ENCODE data around the gene HS6ST3.

DNA sequence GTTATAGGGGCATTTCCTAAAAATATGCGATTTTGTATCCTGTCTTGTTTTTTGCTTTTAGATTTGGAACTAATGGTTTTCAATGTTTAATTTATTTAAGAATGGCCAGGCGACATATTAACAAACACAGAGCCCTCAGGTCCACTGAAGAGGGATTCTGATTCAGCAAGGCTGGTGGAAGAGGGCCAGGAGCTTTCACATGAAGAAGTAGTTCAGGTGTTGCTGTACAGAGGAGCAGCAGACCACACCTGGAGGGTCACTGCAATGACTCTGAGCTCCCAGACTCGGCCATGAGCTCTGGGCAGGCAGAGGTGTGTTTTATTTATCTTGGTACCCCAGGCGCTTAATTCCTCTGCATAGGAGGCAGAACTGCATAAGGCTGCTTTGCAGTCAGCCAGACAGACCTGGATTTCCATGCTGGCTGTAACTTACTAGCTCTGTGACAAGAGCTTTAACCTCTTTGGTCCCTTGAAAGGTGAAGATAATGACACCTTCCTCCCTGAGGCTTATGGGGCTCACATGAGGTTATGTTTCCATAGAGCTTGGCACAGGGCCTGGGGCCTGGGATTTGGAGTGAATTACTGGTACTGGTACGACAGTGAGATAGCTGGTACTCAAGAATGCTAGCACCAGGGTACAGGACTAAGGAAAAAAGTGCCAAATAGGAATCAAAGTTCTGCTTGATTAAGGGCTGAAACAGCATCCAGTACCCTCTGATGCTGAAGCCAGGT, 719.6 kb downstream of the HS6ST3 start:
- TF ChIP-seq, protein P1, sequence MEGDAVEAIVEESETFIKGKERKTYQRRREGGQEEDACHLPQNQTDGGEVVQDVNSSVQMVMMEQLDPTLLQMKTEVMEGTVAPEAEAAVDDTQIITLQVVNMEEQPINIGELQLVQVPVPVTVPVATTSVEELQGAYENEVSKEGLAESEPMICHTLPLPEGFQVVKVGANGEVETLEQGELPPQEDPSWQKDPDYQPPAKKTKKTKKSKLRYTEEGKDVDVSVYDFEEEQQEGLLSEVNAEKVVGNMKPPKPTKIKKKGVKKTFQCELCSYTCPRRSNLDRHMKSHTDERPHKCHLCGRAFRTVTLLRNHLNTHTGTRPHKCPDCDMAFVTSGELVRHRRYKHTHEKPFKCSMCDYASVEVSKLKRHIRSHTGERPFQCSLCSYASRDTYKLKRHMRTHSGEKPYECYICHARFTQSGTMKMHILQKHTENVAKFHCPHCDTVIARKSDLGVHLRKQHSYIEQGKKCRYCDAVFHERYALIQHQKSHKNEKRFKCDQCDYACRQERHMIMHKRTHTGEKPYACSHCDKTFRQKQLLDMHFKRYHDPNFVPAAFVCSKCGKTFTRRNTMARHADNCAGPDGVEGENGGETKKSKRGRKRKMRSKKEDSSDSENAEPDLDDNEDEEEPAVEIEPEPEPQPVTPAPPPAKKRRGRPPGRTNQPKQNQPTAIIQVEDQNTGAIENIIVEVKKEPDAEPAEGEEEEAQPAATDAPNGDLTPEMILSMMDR (conservative IDR thresholded peaks at IDR 0.05; ENCODE audit: low read depth, low read length): no peak
- no peak for TF ChIP-seq EZH2 (IDR thresholded peaks at IDR 0.05; ENCODE audit: low read length, unreplicated experiment)

Measured in PC-3 (cell line).